SJSA1 (cell line): ENCODE measurements around the gene TUBGCP6. TPM values are rescaled to one million over a fixed set of nuclear protein-coding genes. Genes with fewer than 3 reads are reported as not detected.

ENCODE experiments used
- DNase-seq, 2 experiments: peaks; one replicate each; pipeline ENCODE4 v3.0.0-alpha.2; 2015 to 2020; ENCODE audit warnings: low spot score in 2 of 2, low read depth in 1 of 2
- H3K27ac ChIP-seq: fragments of 250-450 bp; sonication (Bioruptor Pico); 2 replicates; pipeline ENCODE4 v1.5.1; 2020; ENCODE audit warnings: mild to moderate bottlenecking, moderate library complexity
- H3K27me3 ChIP-seq: fragments of 250-450 bp; sonication (Bioruptor Pico); replicated peaks from 2 replicates; pipeline ENCODE4 v1.5.1; 2020; ENCODE audit warnings: mild to moderate bottlenecking, moderate library complexity
- H3K36me3 ChIP-seq: fragments of 250-450 bp; sonication (Bioruptor Pico); 2 replicates; pipeline ENCODE4 v1.5.1; 2020; ENCODE audit warnings: mild to moderate bottlenecking
- H3K4me1 ChIP-seq: fragments of 250-450 bp; sonication (Bioruptor Pico); replicated peaks from 2 replicates; pipeline ENCODE4 v1.6.1; 2021; ENCODE audit warnings: mild to moderate bottlenecking
- H3K4me3 ChIP-seq: fragments of 250-450 bp; sonication (Bioruptor Pico); 2 replicates; pipeline ENCODE4 v1.5.1; 2020; ENCODE audit warnings: mild to moderate bottlenecking
- H3K9me3 ChIP-seq: fragments of 250-450 bp; sonication (Bioruptor Pico); replicated peaks from 2 replicates; pipeline ENCODE4 v1.5.1; 2020; ENCODE audit warnings: mild to moderate bottlenecking
- total RNA-seq: library from RNA; depleted of rRNA; stranded (reverse); fragments of >200 nt; shearing (Covaris generic); gene quantifications from 2 replicates; pipeline ENCODE4 v1.2.3, GENCODE V29; 2014

TUBGCP6 gene
- total RNA-seq, 1 experiment from 2014 or later: 17.4 TPM

DNA sequence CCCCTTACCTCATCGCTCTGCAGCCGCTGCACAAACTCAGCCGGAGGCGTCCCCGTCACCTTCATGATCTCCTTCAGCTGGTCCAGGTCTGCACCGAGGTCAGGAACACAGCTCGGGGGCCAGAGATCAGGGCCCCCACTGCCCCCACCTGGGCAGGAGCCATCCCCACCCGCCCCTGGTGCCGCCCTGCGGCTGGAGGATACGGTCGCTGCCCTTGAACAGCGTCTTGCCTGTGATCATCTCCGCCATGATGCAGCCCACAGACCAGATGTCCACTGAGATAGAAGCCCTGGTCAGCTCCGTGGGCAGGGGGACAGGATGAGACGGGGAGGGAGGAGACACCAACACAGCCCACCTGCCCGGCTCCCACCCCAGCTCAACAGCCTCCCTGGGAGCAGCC, 10.8 kb upstream of the TUBGCP6 start:
- Histone ChIP-seq H3K4me3 (no peak overlapping the region), H3K27ac (no peak overlapping the region), H3K27me3 (peaks cover 6% of the 10 kb centered on the region), H3K9me3 (0 out of 2 replicates have a peak, but pooled peaks cover 2% of the 10 kb centered on the region), H3K36me3 (peaks cover 4% of the 10 kb centered on the region; the same call in 1 of the 2 replicates), H3K4me1 (peaks cover 13% of the 10 kb centered on the region)
- no peak for DNase-seq

DNA sequence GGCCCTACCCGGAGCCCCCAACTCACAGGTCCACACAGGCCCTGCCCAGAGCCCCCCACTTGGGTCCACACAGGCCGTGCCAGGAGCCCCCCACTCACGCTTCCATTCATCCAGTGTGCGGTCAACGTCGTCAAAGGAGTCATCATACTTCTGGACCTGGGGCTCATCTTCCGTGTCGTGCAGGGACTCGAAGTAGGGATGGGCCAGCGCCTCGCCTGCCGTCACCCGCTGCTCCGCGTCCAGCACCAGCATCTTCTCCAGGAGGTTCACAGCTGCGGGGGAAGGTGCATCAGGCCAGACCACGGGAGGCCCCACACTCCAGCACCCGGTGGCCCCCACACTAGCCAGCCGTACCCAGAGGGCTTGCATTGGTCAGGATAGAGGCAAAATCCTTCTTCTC, 10.3 kb upstream of the TUBGCP6 start:
- DNase-seq: no peak
- H3K36me3 ChIP-seq: peaks cover 5% of the 10 kb centered on the region
- H3K9me3 ChIP-seq: 0 out of 2 replicates have a peak, but pooled peaks cover 2% of the 10 kb centered on the region
- no peak overlapping the region for H3K27ac ChIP-seq
- peaks cover 16% of the 10 kb centered on the region for H3K4me1 ChIP-seq
- peaks cover under 1% of the 10 kb centered on the region; the same call in 1 of the 2 replicates for H3K27me3 ChIP-seq
- H3K4me3 ChIP-seq: no peak overlapping the region

DNA sequence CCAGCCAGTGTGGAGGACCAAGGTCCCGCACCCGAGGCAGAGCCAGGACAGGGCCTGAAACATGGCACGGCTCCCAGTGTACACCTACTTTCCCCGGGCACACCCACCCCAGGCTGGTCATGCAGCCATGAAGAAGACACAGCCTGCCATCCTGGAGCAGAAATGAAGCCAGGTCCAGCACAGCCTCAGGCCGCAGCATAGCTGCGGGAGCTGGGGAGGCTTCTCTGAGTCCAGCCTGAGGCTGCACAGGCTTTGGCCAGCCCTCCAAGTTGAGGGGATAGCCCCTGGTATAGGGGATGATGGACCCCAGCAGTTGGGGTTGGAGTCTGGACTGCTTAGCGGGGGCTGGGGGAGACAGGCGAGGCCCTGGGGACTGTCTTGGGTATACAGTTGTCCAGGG, 9.1 kb upstream of the TUBGCP6 start:
- Histone ChIP-seq H3K4me1 (peaks cover 23% of the 10 kb centered on the region), H3K4me3 (no peak overlapping the region), H3K27me3 (no peaks in the 10 kb centered on the region), H3K36me3 (peaks cover 14% of the 10 kb centered on the region), H3K27ac (no peak overlapping the region), H3K9me3 (0 out of 2 replicates have a peak, but pooled peaks cover 2% of the 10 kb centered on the region)
- no peak for DNase-seq

DNA sequence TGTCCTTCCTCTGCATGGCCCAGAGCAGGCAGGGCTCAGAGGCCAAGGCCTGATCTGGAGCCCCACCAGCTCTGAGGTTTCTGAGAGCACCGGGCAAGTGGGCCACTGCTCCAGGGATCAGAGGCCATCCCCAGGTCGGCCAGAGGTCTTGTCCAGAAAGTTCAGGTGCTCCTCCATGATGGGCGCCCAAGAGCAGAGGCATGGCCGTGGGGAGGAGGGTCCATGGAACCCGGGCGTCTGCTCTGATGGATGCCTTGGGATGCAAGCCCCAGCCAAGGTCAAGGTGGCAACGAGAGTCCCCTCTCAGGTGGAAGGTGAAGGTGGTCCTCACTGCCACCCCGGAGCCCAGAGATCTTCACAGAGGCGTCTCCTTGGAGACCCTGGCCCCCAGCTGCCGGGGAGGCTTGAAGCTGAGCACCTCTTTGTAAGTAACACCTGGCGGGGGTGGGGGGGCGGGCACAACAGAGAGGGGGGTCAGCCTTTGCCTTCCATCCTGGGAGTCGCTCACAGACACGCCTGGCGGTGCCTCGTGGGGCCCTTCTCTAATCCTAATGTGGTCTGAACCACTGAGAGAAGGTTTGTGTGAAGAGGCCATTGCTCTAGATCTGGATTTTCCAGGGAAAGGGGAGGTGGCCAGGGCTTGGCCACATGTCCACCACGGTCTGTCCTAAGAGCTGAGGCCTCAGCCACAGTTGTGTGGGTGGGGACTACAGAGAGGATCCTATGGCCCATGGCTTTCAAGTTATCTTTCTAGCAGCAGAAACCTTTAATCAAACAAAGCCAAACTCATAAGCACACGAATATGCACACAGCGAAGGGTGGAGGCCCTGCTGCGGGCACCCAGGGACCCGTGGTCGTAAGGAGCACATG, 8.5 kb upstream of the TUBGCP6 start:
- Histone ChIP-seq H3K36me3 (peaks cover 19% of the 10 kb centered on the region), H3K4me1 (peaks cover 23% of the 10 kb centered on the region), H3K27ac (no peak overlapping the region), H3K9me3 (0 out of 2 replicates have a peak, but pooled peaks cover 2% of the 10 kb centered on the region), H3K27me3 (no peaks in the 10 kb centered on the region), H3K4me3 (no peak overlapping the region)
- DNase-seq: no peak

DNA sequence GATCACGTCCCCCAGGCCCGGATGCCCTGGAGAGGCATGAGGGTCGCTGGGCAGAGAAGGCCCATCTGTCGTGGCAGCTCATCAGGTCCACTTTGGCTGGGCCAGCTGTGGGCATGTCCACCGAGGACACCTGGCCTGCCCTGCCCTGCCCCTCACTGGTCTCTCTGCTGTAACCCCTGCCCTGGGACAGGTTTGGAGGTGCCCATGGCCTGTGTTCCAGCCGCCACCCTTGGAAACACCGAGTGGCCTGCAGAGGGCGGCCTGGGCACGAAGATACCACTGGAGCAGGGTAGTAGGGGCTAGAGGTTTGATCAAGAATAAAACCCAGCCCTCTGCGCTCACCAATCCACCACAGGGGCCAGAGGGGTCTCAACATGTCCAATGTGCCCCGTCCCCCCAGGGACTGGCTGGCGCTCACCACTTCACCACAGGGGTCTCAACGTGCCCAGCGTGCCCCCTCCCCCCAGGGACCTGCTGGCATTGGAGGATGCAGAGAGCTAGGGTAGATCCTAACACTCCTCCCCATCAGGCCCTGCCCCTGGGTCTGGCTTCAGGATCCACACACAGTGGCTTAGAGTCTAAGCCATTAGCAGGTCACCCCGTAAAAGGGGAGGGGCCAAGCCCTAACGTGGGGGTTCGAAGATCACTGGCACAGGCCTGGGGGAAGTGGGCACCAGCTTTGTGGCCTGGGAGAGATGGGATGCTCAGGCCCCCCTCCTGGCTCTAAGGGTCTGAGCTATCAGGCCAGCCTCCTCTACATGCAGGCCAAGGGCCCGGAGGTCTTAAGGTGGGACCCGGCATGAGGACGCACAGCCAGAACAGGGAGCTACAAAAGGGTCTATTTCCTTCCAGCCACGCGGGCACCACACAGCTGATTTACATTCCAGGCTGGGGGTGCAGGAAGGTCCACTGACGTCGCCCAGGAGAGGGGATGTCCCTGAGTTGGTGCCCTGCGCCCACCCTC, 7.5 kb upstream of the TUBGCP6 start:
- peak; percentile 63 to 77 for DNase-seq
- peaks cover 28% of the 10 kb centered on the region for H3K36me3 ChIP-seq
- no peak overlapping the region for H3K27ac ChIP-seq
- H3K27me3 ChIP-seq: no peaks in the 10 kb centered on the region
- H3K4me1 ChIP-seq: peaks cover 23% of the 10 kb centered on the region
- 0 out of 2 replicates have a peak, but pooled peaks cover 2% of the 10 kb centered on the region for H3K9me3 ChIP-seq
- H3K4me3 ChIP-seq: no peak overlapping the region

- Histone ChIP-seq H3K27ac (no peak overlapping the region), H3K9me3 (0 out of 2 replicates have a peak, but pooled peaks cover 2% of the 10 kb centered on the region), H3K4me3 (peak overlapping the region; percentile 64), H3K27me3 (no peaks in the 10 kb centered on the region), H3K36me3 (peaks cover 36% of the 10 kb centered on the region), H3K4me1 (peaks cover 23% of the 10 kb centered on the region)
- no peak for DNase-seq
These were observed 6.8 kb upstream of the TUBGCP6 start for GRCh38 chr22:50251477-50252081.

DNA sequence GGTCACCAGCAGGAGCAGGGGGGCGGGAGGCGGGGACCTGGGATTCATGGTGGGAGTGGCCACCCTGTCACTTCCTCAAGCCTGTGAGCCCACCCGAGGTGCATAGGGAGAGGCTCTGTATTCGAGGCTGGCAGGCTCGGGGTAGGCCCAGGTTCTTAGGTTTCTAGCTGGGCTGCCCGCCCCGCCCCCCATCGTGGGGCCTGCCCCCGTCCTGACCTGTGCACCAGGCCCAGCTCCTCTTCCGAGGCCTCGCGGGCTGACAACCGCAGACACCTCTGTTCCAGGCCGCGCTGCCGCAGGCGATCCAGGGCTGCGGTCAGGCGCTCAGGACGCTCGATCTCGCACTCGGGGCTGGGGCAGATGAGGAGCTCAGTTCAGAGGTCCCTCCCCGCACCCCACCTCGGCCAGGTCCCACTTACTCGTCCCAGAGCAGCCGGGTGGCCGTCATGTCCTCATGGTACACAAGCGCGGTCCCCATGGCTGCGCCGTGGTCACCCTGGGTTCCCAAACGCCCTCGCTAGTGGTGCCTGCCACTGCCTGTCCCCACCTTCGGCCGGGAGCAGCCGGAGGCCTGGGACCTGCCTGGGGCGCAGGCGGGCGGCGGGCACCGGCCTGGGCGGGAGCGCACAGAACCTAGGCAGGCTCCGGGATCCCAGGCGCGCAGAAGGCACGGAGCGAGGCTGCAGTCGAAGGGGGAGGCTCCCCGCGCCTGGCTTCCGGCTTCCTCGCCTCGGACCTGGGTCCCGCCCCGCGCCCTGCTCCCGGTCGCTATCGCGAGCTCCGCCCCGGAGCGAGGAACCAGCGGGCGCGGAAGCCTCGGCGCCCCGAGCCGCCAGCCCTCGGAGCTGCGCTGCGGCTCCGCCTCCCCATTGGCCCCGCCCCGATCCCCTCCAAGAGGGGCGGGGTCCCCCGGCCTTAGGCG, 6.0 kb upstream of the TUBGCP6 start, which contains the start of gene HDAC10:
Gene HDAC10 (minus strand): TSS at position 711 of the 922 bp plus-strand sequence. CDS start 233 bp downstream, at position 478.
- no peaks in the 10 kb centered on the region for H3K27me3 ChIP-seq
- 0 out of 2 replicates have a peak, but pooled peaks cover 2% of the 10 kb centered on the region for H3K9me3 ChIP-seq
- H3K36me3 ChIP-seq: peaks cover 43% of the 10 kb centered on the region
- H3K4me3 ChIP-seq: peak within 1 kb of the TSS; percentile 64
- peak; percentile 77 to 85 for DNase-seq
- H3K27ac ChIP-seq: peak within 1 kb of the TSS; percentile 10; the same call in 1 of the 2 replicates
- peaks cover 26% of the 10 kb centered on the region for H3K4me1 ChIP-seq

GRCh38 chr22:50250249-50250554, 5.4 kb upstream of the TUBGCP6 start:
- H3K4me1 ChIP-seq: peaks cover 31% of the 10 kb centered on the region
- peaks cover 49% of the 10 kb centered on the region for H3K36me3 ChIP-seq
- DNase-seq: no peak
- H3K4me3 ChIP-seq: peak overlapping the region; percentile 64
- H3K27ac ChIP-seq: no peak overlapping the region
- H3K9me3 ChIP-seq: 0 out of 2 replicates have a peak, but pooled peaks cover 2% of the 10 kb centered on the region
- H3K27me3 ChIP-seq: no peaks in the 10 kb centered on the region

- Histone ChIP-seq H3K9me3 (0 out of 2 replicates have a peak, but pooled peaks cover 2% of the 10 kb centered on the region), H3K27me3 (no peaks in the 10 kb centered on the region), H3K4me3 (no peak overlapping the region), H3K36me3 (peaks cover 52% of the 10 kb centered on the region), H3K27ac (no peak overlapping the region), H3K4me1 (peaks cover 31% of the 10 kb centered on the region)
- DNase-seq: no peak
These were observed 4.8 kb upstream of the TUBGCP6 start for GRCh38 chr22:50249341-50250248.

DNA sequence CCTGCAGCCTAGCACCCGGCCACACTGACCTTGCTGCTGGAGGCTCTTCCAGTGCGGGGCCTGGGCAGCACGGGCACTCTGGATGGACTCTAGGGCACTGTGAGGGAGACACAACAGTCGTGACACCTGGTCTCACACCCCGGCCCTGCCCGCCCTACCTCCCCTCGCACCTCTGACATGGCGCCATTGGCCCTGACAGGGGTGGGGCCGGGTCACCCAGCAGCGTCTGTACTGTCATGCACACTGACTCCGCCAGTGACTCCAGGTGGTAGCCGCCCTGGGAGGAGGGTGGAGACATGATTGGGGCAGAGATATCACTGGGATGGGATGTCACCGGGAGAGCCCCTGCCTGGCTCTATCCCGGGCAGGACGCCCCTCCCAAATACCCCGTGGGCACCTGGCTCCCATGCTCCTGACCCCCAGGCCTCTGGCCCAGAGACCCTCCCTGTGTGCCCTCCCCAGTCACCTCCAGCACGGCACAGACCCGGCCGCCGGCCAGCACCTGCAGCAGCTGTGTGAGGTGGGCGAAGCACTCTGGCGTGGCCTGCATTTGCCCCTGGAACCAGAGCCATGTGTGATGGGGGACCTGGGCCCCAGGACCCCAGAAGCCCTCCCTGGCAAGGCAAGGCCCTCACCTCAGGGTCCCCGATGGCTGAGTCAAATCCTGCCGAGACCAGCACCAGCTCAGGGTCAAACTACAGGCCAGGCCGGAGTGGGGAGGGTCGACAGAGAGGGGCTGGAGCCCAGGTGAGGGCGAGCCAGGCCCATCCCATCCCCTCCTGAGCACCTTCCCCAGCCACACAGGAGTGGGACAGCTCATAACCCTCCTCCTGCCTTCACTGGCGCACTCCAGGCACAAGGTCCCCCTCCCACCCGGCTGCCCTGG, 3.6 kb upstream of the TUBGCP6 start:
- Histone ChIP-seq H3K27ac (no peak overlapping the region), H3K36me3 (peaks cover 52% of the 10 kb centered on the region), H3K4me3 (no peak overlapping the region), H3K9me3 (0 out of 2 replicates have a peak, but pooled peaks cover 2% of the 10 kb centered on the region), H3K4me1 (peaks cover 31% of the 10 kb centered on the region), H3K27me3 (no peaks in the 10 kb centered on the region)
- no peak for DNase-seq

DNA sequence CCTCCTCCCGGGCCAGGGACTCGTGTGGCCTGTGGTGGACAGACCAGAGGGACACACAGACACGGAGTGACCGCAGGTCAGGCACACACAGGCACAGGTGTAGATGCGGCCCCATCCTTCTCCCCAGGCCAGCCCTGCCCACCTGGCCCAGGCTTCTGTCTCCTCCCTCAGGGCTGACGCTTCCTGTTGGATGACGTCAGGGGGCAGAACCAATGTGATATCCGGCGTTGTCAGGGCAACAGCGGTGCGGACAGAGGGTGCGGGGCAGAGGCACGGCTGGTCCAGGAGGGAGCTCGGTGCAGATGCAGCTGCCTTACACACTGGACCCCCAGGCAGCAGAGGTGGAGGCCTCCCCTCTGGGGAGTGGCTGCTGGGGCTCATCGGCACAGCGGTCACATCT, 2.9 kb upstream of the TUBGCP6 start:
- no peak for DNase-seq

More for the DNA sequence above, 2.9 kb upstream of the TUBGCP6 start:
- Histone ChIP-seq H3K27ac (no peak overlapping the region), H3K27me3 (no peaks in the 10 kb centered on the region), H3K4me3 (no peak overlapping the region), H3K9me3 (0 out of 2 replicates have a peak, but pooled peaks cover 2% of the 10 kb centered on the region), H3K36me3 (peaks cover 54% of the 10 kb centered on the region), H3K4me1 (peaks cover 37% of the 10 kb centered on the region)
